ENCODE results near the gene SOS1. TPM values are rescaled to one million over a fixed set of nuclear protein-coding genes. Genes with fewer than 3 reads are reported as not detected.

The SOS1 gene
- 10 to 100 TPM; 26.3 to 43.9 TPM for total RNA-seq

GRCh38 chr2:39120771-39121522, at the start of gene SOS1:
Gene SOS1 (minus strand): TSS chr2:39121051. CDS start chr2:39120422, 629 bp downstream.
- Histone ChIP-seq H3K9me3 (no peaks in the 10 kb centered on the region), H3K36me3 (no peaks in the 10 kb centered on the region), H3K4me3 (peak within 1 kb of the TSS; percentile 79), H3K27me3 (no peaks in the 10 kb centered on the region), H3K27ac (peak within 1 kb of the TSS; percentile 99), H3K9ac (ENCODE audit: low read depth in 2 of 2, low read length in 2 of 2) (peak within 1 kb of the TSS; percentile 90 to 92), H3K4me1 (peaks cover 8% of the 10 kb centered on the region)
- DNase-seq: peak; percentile 97
- TF ChIP-seq CTCF (IDR thresholded peaks at IDR 0.05): no peak
- intact Hi-C loops (cut with DNase I): no loop called here

- intact Hi-C loops (cut with DNase I): no loop called here
- no peaks in the 10 kb centered on the region for H3K27me3 ChIP-seq
- H3K9me3 ChIP-seq: no peaks in the 10 kb centered on the region
- H3K9ac ChIP-seq (ENCODE audit: low read depth in 2 of 2, low read length in 2 of 2): no peak overlapping the region
- no peaks in the 10 kb centered on the region for H3K4me1 ChIP-seq
- no peaks in the 10 kb centered on the region for H3K36me3 ChIP-seq
- no peak for DNase-seq
- H3K4me3 ChIP-seq: no peak overlapping the region
- no peak overlapping the region for H3K27ac ChIP-seq
- TF ChIP-seq CTCF (IDR thresholded peaks at IDR 0.05): no peak
Observed at GRCh38 chr2:39164089-39164488, 43.2 kb upstream of the SOS1 start.

- Histone ChIP-seq H3K27ac (no peak overlapping the region), H3K36me3 (no peaks in the 10 kb centered on the region), H3K9me3 (no peaks in the 10 kb centered on the region), H3K9ac (ENCODE audit: low read depth in 2 of 2, low read length in 2 of 2) (no peak overlapping the region), H3K4me1 (no peaks in the 10 kb centered on the region), H3K4me3 (no peak overlapping the region), H3K27me3 (no peaks in the 10 kb centered on the region)
- DNase-seq: no peak
- no peak for TF ChIP-seq CTCF (IDR thresholded peaks at IDR 0.05)
- intact Hi-C loops (cut with DNase I): no loop called here
Observed at GRCh38 chr2:39160982-39161381, 40.1 kb upstream of the SOS1 start.

GRCh38 chr2:39159283-39159682, 38.4 kb upstream of the SOS1 start:
- no peaks in the 10 kb centered on the region for H3K36me3 ChIP-seq
- no peak overlapping the region for H3K9ac ChIP-seq (ENCODE audit: low read depth in 2 of 2, low read length in 2 of 2)
- H3K27me3 ChIP-seq: no peaks in the 10 kb centered on the region
- intact Hi-C loops (cut with DNase I): no loop called here
- no peaks in the 10 kb centered on the region for H3K4me1 ChIP-seq
- no peaks in the 10 kb centered on the region for H3K9me3 ChIP-seq
- no peak for TF ChIP-seq CTCF (IDR thresholded peaks at IDR 0.05)
- H3K27ac ChIP-seq: no peak overlapping the region
- no peak overlapping the region for H3K4me3 ChIP-seq
- no peak for DNase-seq

- no peak for TF ChIP-seq CTCF (IDR thresholded peaks at IDR 0.05)
- Histone ChIP-seq H3K9me3 (no peaks in the 10 kb centered on the region), H3K27me3 (no peaks in the 10 kb centered on the region), H3K4me1 (no peaks in the 10 kb centered on the region), H3K27ac (no peak overlapping the region), H3K36me3 (no peaks in the 10 kb centered on the region), H3K9ac (ENCODE audit: low read depth in 2 of 2, low read length in 2 of 2) (no peak overlapping the region), H3K4me3 (no peak overlapping the region)
- DNase-seq: no peak
- intact Hi-C loops (cut with DNase I): no loop called here
Observed at GRCh38 chr2:39158351-39158750, 37.5 kb upstream of the SOS1 start.

Measured in colonic mucosa (tissue), 4 donors.